Right atrium auricular region (tissue), 2 donors: Measurements from ENCODE around the gene RFT1. TPM values are rescaled to one million over a fixed set of nuclear protein-coding genes. Genes with fewer than 3 reads are reported as not detected.

Experiments used
- DNase-seq: peaks from one replicate; pipeline ENCODE4 v3.0.0-alpha.2; 2019; ENCODE audit warnings: low spot score
- H3K27ac ChIP-seq, 2 donors: fragments of 200-600 bp; sonication (generic); 1 replicate in 1 of 2; 2 replicates in 1 of 2; pipeline ENCODE4 v1.5.1; 2016 to 2019
- H3K27me3 ChIP-seq, 2 donors: fragments of 200-600 bp; sonication (generic); one replicate each; pipeline versions ENCODE4 v1.5.1 to v1.6.0; 2017 to 2019
- H3K36me3 ChIP-seq: fragments of 200-600 bp; sonication (generic); one replicate; pipeline ENCODE4 v1.5.1; 2016
- H3K4me1 ChIP-seq, 2 donors: fragments of 200-600 bp; sonication (generic); one replicate each; pipeline versions ENCODE4 v1.5.1 to v1.6.0; 2017 to 2019
- H3K4me3 ChIP-seq, 2 donors: fragments of 200-600 bp; sonication (generic); 1 replicate in 1 of 2; 2 replicates in 1 of 2; pipeline ENCODE4 v1.5.1; 2017 to 2019; ENCODE audit warnings: mild to moderate bottlenecking in 1 of 2, moderate library complexity in 1 of 2
- H3K9me3 ChIP-seq, 2 donors: fragments of 200-600 bp; sonication (generic); one replicate each; pipeline ENCODE4 v1.5.1; 2019
- total RNA-seq, 2 donors: library from RNA; depleted of rRNA; stranded (reverse); fragments of >200 nt; gene quantifications; one replicate each; pipeline ENCODE4 v1.1.0, GENCODE V29; 2016
- TF ChIP-seq, protein P1 (sequence below), 2 donors: fragments of 200-600 bp; sonication (generic); IDR thresholded peaks; one replicate each; pipeline ENCODE4 v1.5.1; 2019; ENCODE audit warnings: antibody characterized with exemption in 2 of 2

The RFT1 gene
- total RNA-seq, 2 donors from 2014 or later: 6.2 to 6.8 TPM

DNA sequence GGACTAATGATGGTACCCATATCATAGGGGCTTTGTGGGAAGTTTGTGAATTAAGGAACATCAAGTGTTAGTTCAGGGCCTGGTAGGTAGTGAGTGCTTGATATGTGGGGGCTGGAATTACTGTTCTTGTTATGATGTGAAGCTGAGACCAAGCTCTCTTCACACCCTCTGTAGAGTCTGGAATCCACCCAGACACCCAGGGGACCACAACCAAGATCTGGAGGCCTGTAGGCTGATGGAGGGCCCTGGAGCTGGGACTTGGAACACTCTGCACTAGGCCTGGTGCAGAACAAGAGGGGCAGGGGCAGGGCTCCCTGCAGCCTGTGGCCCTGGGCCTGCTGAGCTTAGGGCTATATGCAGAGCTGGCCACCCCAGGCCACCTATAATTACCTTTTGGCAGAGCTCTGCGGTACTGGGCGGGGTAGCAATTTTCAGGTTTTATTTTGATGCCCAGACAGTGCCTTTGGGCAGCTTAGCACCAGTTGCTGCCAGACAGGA, 17.7 kb upstream of the RFT1 start:
- H3K27me3 ChIP-seq: no peaks in the 10 kb centered on the region
- H3K4me1 ChIP-seq: peaks cover 0 to 10% of the 10 kb centered on the region in 2 donors
- H3K27ac ChIP-seq: no peak overlapping the region
- no peaks in the 10 kb centered on the region for H3K9me3 ChIP-seq
- DNase-seq: no peak
- H3K4me3 ChIP-seq: no peak overlapping the region
- TF ChIP-seq, protein P1, sequence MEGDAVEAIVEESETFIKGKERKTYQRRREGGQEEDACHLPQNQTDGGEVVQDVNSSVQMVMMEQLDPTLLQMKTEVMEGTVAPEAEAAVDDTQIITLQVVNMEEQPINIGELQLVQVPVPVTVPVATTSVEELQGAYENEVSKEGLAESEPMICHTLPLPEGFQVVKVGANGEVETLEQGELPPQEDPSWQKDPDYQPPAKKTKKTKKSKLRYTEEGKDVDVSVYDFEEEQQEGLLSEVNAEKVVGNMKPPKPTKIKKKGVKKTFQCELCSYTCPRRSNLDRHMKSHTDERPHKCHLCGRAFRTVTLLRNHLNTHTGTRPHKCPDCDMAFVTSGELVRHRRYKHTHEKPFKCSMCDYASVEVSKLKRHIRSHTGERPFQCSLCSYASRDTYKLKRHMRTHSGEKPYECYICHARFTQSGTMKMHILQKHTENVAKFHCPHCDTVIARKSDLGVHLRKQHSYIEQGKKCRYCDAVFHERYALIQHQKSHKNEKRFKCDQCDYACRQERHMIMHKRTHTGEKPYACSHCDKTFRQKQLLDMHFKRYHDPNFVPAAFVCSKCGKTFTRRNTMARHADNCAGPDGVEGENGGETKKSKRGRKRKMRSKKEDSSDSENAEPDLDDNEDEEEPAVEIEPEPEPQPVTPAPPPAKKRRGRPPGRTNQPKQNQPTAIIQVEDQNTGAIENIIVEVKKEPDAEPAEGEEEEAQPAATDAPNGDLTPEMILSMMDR (IDR thresholded peaks at IDR 0.05): no peak
- no peaks in the 10 kb centered on the region for H3K36me3 ChIP-seq

- Histone ChIP-seq H3K9me3 (no peaks in the 10 kb centered on the region), H3K27me3 (no peaks in the 10 kb centered on the region), H3K4me3 (no peak overlapping the region), H3K27ac (no peak overlapping the region), H3K4me1 (peaks cover 0 to 10% of the 10 kb centered on the region in 2 donors), H3K36me3 (no peaks in the 10 kb centered on the region)
- TF ChIP-seq, protein P1 (IDR thresholded peaks at IDR 0.05): no peak
- no peak for DNase-seq
These were observed 17.1 kb upstream of the RFT1 start for GRCh38 chr3:53147151-53147902.

- TF ChIP-seq, protein P1 (IDR thresholded peaks at IDR 0.05): no peak
- no peaks in the 10 kb centered on the region for H3K9me3 ChIP-seq
- no peaks in the 10 kb centered on the region for H3K27me3 ChIP-seq
- no peak overlapping the region for H3K27ac ChIP-seq
- H3K36me3 ChIP-seq: no peaks in the 10 kb centered on the region
- peaks cover 0 to 11% of the 10 kb centered on the region in 2 donors for H3K4me1 ChIP-seq
- no peak for DNase-seq
- H3K4me3 ChIP-seq: no peak overlapping the region
These were observed 16.2 kb upstream of the RFT1 start for GRCh38 chr3:53146319-53146891.

DNA sequence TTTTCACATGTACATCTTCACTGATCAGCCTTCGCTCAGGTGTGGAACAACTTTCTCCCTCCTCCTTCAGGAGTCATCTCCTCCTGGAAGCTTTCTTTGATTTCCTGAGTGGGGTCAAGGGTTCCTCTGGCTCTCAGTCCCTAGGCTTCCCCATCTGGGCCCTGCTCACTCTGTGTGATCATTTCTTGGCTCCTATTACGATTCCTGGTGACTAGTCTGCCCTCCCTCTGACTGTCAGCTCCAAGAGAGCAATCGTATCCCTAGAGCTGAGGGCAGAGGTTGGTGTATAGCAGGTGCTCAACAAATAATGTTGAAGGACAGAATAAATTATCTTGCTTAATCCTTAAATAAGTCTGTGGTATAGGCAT, 15.5 kb upstream of the RFT1 start:
- Histone ChIP-seq H3K9me3 (no peaks in the 10 kb centered on the region), H3K27ac (no peak overlapping the region), H3K4me3 (no peak overlapping the region), H3K27me3 (no peaks in the 10 kb centered on the region), H3K36me3 (no peaks in the 10 kb centered on the region), H3K4me1 (peaks cover 0 to 16% of the 10 kb centered on the region in 2 donors)
- TF ChIP-seq, protein P1 (IDR thresholded peaks at IDR 0.05): no peak
- DNase-seq: no peak

- TF ChIP-seq, protein P1 (IDR thresholded peaks at IDR 0.05): no peak
- H3K9me3 ChIP-seq: no peaks in the 10 kb centered on the region
- DNase-seq: no peak
- H3K27ac ChIP-seq: no peak overlapping the region
- no peaks in the 10 kb centered on the region for H3K36me3 ChIP-seq
- peaks cover 0 to 16% of the 10 kb centered on the region in 2 donors for H3K4me1 ChIP-seq
- H3K4me3 ChIP-seq: no peak overlapping the region
- H3K27me3 ChIP-seq: no peaks in the 10 kb centered on the region
These were observed 14.9 kb upstream of the RFT1 start for GRCh38 chr3:53144862-53145712.
